MM.1S (cell line): ENCODE measurements around the gene BCAM.

Experiments
- DNase-seq: peaks from one replicate; pipeline ENCODE4 v3.0.0-alpha.2; 2015
- H2AFZ ChIP-seq: fragments of 300-600 bp; sonication (generic); 2 replicates; pipeline ENCODE4 v1.6.0; 2016; ENCODE audit warnings: antibody characterized with exemption, low read length
- H3F3A ChIP-seq: fragments of 300-600 bp; sonication (generic); 2 replicates; pipeline ENCODE4 v1.6.1; 2016; ENCODE audit warnings: mild to moderate bottlenecking, antibody characterized with exemption, low read length, moderate library complexity, mixed read lengths; ENCODE audit not compliant: insufficient read depth
- H3K27ac ChIP-seq: fragments of 300-600 bp; sonication (generic); 2 replicates; pipeline ENCODE4 v1.5.1; 2016; ENCODE audit warnings: mild to moderate bottlenecking, low read length
- H3K27me3 ChIP-seq: fragments of 300-600 bp; sonication (generic); replicated peaks from 2 replicates; pipeline ENCODE4 v1.6.0; 2016; ENCODE audit warnings: low read length; ENCODE audit not compliant: insufficient read depth
- H3K36me3 ChIP-seq: fragments of 300-600 bp; sonication (generic); replicated peaks from 2 replicates; pipeline ENCODE4 v1.6.1; 2016; ENCODE audit warnings: mild to moderate bottlenecking, low read length, mixed read lengths; ENCODE audit not compliant: insufficient read depth
- H3K4me1 ChIP-seq: fragments of 300-600 bp; sonication (generic); 2 replicates; pipeline ENCODE4 v1.6.1; 2016; ENCODE audit warnings: low read length, mixed read lengths
- H3K4me2 ChIP-seq: fragments of 300-600 bp; sonication (generic); 2 replicates; pipeline ENCODE4 v1.6.0; 2016; ENCODE audit warnings: low read depth, low read length
- H3K4me3 ChIP-seq: fragments of 300-600 bp; sonication (generic); 2 replicates; pipeline ENCODE4 v1.5.1; 2016; ENCODE audit warnings: low read length, mixed read lengths
- H3K79me2 ChIP-seq: fragments of 300-600 bp; sonication (generic); 2 replicates; pipeline ENCODE4 v1.6.1; 2016; ENCODE audit warnings: mixed run types, low read length, mixed read lengths
- H3K9ac ChIP-seq: fragments of 300-600 bp; sonication (generic); 2 replicates; pipeline ENCODE4 v1.6.1; 2016; ENCODE audit warnings: low read length, mixed read lengths
- H3K9me2 ChIP-seq: fragments of 300-600 bp; sonication (generic); replicated peaks from 2 replicates; pipeline ENCODE4 v1.6.1; 2016; ENCODE audit warnings: mild to moderate bottlenecking, low read length, mixed read lengths; ENCODE audit not compliant: insufficient read depth
- H3K9me3 ChIP-seq: fragments of 300-600 bp; sonication (generic); replicated peaks from 2 replicates; pipeline ENCODE4 v1.6.1; 2016; ENCODE audit warnings: mild to moderate bottlenecking, low read length, mixed read lengths; ENCODE audit not compliant: insufficient read depth
- H4K20me1 ChIP-seq: fragments of 300-600 bp; sonication (generic); 2 replicates; pipeline ENCODE4 v1.6.1; 2016; ENCODE audit warnings: mild to moderate bottlenecking, low read length, moderate library complexity, mixed read lengths; ENCODE audit not compliant: insufficient read depth
- CTCF ChIP-seq: fragments of 300-600 bp; sonication (generic); IDR thresholded peaks from 2 replicates; pipeline ENCODE4 v1.5.1; 2016; ENCODE audit warnings: antibody characterized with exemption, low read length, mixed read lengths
- EZH2 ChIP-seq: fragments of 300-600 bp; sonication (generic); optimal IDR thresholded peaks from 2 replicates; pipeline ENCODE3; 2017; ENCODE audit warnings: low read depth, mild to moderate bottlenecking, antibody characterized with exemption, low read length, mixed read lengths
- EZH2phosphoT487 ChIP-seq: fragments of 300-600 bp; sonication (generic); IDR thresholded peaks from 2 replicates; pipeline ENCODE4 v1.6.1; 2018; ENCODE audit warnings: antibody characterized with exemption, low read length

The BCAM gene

DNA sequence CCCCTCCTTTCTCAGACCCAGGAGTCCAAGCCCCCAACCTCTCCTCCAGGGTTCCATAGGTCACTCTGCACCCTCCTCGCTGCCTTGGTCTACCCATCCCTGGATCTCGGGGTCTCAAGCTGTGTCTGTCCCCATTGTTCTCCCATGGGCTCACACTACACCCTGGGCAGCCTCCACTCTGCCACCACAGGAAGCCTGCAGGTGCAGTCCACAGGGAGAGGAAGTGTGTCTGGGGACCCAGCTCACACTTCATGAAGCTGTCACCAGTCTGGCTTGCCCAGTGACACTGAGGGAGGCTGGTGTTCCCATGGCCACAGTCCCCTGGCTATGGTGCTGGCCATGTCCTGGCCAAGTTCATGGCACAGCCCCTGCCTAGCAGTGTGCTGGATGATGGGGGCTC lies 42.5 kb downstream of the BCAM start:
- Histone ChIP-seq H4K20me1 (no peaks in the 10 kb centered on the region), H3K9me2 (no peaks in the 10 kb centered on the region), H3K79me2 (no peaks in the 10 kb centered on the region), H3K36me3 (no peaks in the 10 kb centered on the region), H3K4me2 (no peak overlapping the region), H3K9me3 (no peaks in the 10 kb centered on the region), H3K27me3 (peaks cover 94% of the 10 kb centered on the region), H3F3A (no peaks in the 10 kb centered on the region; the same call in 1 of the 2 replicates), H2AFZ (no peak overlapping the region), H3K4me1 (peaks cover 9% of the 10 kb centered on the region; the same call in 1 of the 2 replicates), H3K4me3 (no peak overlapping the region), H3K27ac (no peak overlapping the region), H3K9ac (no peak overlapping the region)
- no peak for DNase-seq
- TF ChIP-seq CTCF, result no peak
- no peak for TF ChIP-seq EZH2phosphoT487
- TF ChIP-seq EZH2, result no peak

DNA sequence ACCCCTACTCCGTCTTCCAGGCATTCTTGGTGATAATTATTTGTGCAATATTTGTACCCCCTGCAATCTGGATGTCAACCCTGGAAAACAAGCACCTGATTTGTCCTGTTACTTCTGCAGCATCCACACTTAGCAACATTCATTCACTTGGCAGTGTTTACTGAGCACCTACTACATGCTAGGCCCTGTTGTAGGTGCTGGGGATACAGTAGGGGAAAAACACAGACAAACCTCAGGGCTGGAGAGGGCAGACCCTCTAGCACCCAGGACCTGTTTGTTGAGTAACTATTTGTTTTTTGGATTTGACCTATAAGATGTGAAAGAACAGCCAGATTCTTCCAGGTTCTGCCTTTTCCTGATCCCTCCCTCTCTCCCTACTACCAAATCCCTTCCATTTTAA lies 46.7 kb downstream of the BCAM start:
- TF ChIP-seq CTCF, result no peak
- Histone ChIP-seq H3K9me2 (no peaks in the 10 kb centered on the region), H3K4me2 (no peak overlapping the region), H3F3A (no peaks in the 10 kb centered on the region), H3K36me3 (no peaks in the 10 kb centered on the region), H3K9ac (no peak overlapping the region), H4K20me1 (no peaks in the 10 kb centered on the region), H3K27me3 (peaks cover 63% of the 10 kb centered on the region), H3K27ac (no peak overlapping the region), H3K4me1 (no peaks in the 10 kb centered on the region), H2AFZ (no peak overlapping the region), H3K79me2 (no peaks in the 10 kb centered on the region), H3K9me3 (no peaks in the 10 kb centered on the region), H3K4me3 (no peak overlapping the region)
- no peak for DNase-seq

DNA sequence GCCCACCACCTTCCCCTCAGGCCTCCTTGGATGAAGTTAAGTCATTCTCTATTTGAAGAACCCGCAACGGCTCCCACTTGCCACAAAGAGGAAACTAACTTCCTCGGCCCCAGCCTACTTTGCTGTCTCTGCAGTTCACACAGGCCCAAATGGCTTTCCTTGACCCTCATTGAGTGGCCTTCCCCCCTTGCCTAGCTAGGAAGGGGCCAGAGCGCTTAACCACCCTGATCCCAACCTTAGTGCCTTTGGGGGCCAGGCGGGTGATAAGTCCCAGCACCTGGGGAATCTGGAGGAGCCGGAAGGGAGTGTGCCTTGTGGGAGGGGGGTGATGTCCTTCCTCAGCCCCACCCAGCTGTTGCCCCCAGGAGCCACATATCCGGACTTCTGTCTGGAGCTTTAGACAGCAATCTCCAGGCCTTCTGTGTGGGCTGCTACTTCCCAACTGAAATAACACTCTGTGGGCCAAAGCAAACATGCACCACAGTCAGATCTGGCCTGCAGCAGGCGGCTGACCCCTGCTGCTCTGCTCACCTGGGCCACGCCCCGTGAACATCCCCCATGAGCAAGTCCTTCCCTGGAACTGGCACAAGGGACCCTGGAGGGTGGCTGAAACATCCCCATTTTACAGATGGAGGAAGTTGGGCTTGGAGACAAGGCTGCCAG lies 47.6 kb downstream of the BCAM start:
- Histone ChIP-seq H3K4me2 (no peak overlapping the region), H4K20me1 (no peaks in the 10 kb centered on the region), H3K9ac (no peak overlapping the region), H3F3A (no peaks in the 10 kb centered on the region), H3K27me3 (peaks cover 63% of the 10 kb centered on the region), H3K79me2 (no peaks in the 10 kb centered on the region), H3K4me3 (no peak overlapping the region), H3K9me3 (no peaks in the 10 kb centered on the region), H3K36me3 (no peaks in the 10 kb centered on the region), H3K27ac (no peak overlapping the region), H2AFZ (no peak overlapping the region), H3K9me2 (no peaks in the 10 kb centered on the region), H3K4me1 (no peaks in the 10 kb centered on the region)
- DNase-seq, result no peak
- no peak for TF ChIP-seq EZH2
- TF ChIP-seq CTCF, result no peak
- TF ChIP-seq EZH2phosphoT487, result no peak
